GM19193 (cell line): ENCODE data around the gene KANK2.

ENCODE experiments used
- POLR2A ChIP-seq: IDR thresholded peaks from 4 replicates; pipeline ENCODE4 v1.6.1; 2011; ENCODE audit not compliant: insufficient read depth, insufficient read length; ENCODE audit errors: extremely low read depth

The KANK2 gene

DNA sequence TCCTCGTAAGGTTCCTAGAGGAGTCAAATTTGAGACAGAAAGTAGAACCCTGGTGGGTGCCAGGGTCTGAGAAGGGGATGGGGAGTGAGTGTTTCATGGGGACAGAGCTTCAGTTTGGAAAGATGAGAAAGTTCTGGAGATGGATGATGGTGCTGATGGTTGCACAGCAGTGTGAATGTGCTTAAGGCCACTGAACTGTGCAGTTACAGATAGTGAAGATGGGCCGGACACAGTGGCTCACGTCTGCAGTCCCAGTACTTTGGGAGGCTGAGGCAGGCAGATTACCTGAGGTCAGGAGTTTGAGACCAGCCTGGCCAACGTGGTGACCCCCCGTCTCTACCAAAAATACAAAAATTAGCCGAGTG is 42.7 kb downstream of the KANK2 start:
- no peak for TF ChIP-seq POLR2A

DNA sequence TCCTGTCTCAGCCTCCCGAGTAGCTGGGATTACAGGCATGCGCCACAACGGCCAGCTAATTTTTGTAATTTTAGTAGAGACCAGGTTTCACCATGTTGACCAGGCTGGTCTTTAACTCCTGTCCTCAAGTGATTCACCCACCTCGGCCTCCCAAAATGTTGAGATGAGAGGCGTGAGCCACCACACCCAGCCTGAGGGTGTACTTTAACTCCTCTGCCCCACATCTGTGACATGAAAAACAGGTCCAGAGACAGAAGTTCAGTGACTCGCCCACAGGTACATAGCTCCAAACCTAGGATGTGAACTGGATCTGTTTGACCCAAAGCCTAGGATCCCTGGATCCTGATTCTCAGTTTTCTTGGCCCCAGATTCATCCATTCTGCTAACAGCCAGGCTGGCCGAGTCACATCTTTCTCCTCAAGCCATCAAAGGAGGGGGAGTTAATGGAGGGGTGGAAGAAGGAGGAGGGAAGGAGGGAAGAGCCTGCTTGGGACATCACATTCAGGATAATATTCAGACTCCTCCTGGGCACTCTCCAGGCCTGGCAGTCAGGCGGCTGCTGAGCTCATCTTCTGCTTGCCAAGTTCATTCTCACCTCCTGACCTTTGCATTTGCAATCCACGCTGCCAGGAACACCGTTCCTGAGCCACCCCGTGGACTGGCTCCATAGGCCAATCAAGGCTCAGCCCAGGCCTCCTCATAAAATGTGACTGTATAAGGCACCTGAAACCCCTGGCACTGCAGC is 44.9 kb downstream of the KANK2 start:
- no peak for TF ChIP-seq POLR2A

DNA sequence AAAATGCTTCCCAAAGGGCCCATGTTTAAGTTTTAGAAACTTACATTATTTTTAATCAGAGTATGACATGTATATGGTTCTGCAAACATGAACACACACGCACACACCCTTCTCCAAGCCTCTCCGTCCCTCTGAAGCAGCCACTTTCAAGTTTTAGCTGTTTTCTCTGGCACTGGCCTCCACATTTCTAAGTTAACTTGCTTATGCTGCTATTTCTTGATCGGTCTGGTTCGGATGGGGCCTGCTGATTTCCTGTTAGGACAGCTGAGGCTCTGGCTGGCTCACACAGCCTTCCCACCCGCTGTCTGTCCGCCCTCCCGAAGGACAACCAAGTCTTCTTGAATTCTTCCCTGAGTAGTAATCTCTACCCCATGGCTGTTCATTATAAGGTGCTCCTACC is 46.2 kb downstream of the KANK2 start:
- no peak for TF ChIP-seq POLR2A

DNA sequence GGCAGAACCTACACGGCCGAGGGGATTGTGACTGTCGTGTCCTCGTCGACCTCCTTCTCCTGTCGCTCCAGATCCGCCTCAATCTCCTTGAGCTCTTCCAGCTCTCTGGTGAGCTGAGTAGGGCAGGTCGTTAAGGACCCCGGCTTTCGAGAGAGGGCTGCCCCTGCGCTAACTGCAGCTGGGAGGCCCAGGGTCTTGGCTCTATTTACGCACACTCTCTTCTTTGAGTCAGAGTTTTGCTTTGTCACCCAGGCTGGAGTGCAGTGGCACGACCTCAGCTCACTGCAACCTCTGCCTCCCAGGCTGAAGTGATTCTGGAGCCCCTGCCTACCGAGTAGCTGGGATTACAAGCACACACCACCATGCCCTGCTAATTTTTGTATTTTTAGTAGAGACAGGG is 49.3 kb downstream of the KANK2 start:
- no peak for TF ChIP-seq POLR2A

DNA sequence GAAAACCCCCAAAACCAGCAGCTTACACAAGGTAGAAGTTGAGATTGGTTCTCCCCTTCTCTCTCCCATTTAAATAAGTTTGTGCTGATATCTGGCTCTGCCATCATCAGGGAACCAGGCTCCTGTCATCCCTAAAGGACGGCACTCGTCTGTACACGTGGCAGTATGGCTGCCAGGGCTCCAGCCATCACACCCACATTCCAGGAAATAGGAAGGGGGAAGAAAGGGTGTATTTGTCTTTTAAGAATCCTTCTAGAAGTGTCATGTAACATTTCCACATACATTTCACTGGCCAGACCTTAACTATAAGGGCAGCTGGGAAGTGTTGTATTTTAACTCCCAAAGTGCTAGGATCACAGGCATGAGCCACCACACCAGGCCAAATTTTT is 51.8 kb downstream of the KANK2 start:
- no peak for TF ChIP-seq POLR2A

DNA sequence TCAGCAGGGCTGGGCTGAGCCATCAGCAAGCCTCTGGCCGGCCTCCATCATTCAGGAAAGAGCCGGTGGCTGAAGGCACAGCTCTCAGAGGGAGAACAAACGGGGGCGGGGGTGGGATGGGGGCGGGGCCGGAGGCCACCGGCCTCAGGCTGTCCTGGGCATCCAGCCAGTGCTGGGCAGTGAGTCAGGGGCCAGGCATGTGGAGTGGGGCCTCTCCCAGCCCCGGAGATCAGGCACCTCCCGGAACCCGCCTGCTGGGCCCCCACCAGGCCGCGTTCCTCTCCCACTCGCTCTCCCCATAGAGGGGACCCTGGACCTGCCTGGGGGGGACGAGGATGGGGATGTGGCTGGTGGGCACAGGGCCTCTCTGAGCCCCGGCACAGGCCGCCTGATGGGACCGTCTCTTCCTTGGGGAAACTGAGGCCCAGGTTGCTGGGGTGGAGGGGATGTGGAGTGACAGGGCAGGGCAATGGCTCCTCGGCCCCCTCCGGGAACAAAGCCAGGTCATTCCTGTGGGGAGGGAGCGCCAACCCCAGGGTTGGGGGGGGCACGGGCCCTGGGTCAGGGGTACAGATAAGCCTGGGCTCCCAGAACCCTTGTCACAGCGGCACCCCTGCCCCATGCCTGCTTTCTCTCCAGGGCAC is 54.7 kb downstream of the KANK2 start:
- TF ChIP-seq POLR2A: no peak

DNA sequence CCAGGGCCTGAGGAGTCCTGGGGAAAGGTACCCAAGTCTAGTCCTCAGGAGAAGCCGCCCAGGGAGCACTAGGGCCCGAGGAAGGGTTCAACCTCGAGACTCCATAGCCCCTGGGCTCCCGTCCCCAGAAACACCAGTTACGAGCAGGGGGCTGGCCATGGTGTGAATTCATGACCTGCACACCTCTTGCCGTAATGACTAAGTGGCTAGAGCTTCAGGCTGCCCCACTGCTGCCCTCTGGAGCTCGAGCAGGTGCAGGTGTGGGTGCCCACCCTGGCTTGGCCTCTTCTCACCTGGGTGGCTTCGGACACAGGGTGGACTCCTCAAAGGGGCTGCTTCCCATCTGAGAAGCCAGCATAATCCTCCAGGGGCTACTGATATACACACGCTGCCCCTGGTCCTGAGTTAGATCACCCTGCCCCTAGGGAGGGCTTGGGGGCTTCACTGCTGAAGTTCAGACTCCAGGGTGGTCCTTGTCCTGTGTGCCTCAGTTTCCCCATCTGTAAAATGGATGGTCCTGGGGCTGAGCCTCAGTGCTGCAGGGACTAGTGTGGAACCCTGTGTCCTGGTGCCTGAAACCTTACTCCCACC is 55.3 kb downstream of the KANK2 start:
- no peak for TF ChIP-seq POLR2A

DNA sequence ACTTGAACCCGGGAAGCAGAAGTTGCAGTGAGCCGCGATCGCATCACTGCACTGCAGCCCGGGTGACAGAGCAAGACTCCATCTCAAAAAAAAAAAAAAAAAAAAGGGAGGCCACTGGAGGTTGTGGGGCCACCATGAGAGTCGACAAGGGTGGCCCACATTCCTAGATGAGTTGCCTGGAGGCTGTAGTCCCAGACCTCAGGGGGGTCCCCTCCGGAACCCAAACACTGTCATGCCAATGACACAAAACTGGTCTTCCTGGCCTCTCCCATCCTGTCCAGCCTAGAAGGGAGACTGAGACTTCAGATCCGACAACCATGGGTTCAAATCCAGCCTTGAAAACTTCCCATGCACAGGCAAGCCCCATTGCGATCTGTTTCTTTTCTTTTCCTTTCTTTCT is 56.4 kb downstream of the KANK2 start:
- TF ChIP-seq POLR2A: no peak

DNA sequence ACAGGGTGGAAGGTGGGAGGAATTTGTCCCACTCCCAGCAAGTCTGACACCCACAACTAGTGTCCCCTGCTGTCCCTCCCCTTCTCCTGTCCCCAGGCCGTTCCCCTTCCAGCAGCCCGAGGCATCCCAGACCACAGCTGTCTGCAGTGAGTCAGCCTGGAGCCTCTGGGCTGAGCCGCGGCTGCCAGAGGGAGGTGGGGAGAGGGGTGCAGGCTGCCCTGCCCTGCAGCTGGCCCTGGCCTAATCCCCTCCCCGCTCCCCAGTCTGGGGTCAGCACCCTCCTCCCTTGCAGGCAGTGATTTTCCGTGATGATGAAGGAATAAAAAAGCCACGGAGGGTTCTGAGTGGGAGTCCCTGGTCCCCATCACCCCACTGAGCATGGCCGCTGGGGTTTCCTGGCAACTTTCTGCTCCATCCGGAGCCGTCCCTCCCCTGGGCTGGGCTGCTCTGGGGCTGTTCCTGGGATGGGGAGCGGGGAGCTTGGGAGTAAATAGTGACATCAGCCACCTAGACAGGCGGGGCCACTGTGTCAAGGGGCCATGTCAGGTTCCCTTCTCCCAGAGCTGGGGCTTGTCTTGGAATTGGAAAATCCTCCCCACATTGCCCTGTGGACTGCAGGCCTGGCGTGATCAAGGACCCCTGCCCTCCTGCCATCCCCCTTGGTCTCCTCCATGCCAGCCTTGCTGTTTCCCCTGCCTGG is 58.6 kb downstream of the KANK2 start:
- TF ChIP-seq POLR2A: peak; percentile 18

DNA sequence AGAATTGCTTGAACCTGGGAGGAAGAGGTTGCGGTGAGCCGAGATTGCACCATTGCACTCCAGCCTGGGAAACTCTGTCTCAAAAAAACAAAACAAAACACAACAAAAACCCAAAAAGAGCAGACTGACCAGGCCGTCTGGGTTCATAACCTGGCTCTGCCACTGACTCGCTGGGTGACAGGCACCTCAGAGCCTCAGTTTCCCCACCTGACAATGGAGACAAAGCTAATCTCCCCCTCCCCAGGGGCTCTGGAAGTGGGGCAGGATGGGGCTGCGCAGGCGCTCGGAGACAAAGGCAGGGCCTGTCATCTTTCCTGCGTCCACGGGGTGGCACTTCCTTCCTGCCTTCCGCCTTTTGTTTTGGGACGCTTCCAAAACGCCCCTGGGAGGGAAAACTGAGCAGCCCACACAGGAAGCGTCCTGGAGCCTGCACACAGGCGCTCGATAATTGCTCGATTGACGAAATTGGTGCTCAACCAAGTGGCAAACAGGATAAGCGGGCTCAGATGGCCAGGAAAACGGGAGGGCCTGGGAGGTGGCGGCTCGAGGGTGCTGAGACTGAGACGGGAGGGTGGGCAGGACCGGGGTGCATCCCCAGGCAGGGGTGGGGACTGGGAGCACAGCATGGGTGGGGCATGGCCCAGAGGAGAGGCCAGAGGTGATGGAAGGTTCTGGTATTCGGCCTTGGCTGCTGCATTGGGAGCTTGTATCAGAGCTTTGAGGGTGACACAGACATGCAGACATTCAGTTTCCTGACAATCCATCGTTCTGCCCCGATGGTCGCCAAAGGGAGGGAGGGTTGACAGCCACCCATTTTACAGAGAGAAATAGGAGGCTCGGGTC is 59.6 kb downstream of the KANK2 start:
- TF ChIP-seq POLR2A: no peak

DNA sequence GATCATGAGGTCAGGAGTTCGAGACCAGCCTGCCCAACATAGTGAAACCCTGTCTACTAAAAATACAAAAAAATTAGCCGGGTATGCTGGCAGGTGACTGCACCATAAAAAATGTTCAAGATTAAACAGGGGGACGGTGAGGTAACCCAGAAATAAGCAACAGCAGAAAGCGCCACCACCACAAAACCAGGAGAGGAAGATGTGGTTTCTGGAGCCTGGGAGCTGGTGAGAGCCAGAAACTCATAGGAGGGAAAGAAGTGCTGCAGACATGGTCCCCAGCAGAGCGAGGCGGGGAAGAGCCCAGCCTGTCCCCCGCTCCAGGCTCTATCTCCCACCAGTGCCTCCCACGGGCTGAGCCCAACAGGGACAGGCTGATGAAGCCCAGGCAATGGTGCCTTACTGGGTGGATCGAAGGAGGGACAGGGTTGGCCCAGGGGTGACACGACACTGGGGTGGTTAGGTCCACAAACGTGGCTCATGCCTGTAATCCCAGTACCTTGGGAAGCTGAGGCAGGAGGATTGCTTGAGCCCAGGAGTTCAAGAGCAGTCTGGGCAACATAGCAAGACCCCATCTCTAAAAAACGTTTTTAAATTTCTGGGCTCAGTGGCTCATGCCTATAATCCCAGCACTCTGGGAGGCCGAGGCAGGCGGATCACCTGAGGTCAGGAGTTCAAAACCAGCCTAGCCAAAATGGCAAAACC is 60.8 kb downstream of the KANK2 start:
- TF ChIP-seq POLR2A: no peak

DNA sequence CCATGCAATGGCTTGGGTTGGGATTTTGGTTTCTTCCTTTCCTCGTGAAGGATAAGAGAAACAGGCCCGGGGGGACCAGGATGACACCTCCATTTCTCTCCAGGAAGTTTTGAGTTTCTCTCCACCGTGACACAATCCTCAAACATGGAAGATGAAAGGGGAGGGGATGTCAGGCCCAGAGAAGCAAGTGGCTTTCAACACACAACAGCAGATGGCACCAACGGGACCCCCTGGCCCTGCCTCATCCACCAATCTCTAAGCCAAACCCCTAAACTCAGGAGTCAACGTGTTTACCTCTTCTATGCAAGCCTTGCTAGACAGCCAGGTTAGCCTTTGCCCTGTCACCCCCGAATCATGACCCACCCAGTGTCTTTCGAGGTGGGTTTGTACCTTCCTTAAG is 65.9 kb downstream of the KANK2 start:
- no peak for TF ChIP-seq POLR2A

DNA sequence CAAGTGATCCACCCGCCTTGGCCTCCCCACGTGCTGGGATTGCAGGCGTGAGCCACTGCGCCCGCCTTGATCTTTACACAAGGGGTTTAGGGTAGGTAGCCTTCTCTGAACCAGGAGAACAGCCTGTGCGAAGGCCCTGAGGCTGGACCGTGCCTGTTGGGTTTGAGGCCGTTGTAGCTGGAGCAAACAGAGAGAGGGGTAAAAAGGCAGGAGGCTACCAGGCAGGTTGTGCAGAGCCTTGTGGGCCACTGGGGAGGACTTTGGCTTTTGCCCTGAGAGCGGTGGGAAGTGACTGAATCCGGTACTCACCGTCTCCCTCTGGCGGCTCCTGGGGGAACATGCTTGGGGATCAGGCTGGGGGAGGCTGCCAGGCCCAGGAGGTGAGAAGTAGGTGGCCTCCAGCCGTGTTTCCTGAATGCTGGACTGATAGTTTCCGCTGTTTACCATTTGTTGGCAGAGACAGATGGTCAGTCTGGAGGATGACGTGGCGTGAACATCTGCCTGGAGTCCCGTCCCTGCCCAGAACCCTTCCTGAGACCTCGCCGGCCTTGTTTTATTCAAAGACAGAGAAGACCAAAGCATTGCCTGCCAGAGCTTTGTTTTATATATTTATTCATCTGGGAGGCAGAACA is 66.4 kb downstream of the KANK2 start:
- TF ChIP-seq POLR2A: peak; percentile 16

DNA sequence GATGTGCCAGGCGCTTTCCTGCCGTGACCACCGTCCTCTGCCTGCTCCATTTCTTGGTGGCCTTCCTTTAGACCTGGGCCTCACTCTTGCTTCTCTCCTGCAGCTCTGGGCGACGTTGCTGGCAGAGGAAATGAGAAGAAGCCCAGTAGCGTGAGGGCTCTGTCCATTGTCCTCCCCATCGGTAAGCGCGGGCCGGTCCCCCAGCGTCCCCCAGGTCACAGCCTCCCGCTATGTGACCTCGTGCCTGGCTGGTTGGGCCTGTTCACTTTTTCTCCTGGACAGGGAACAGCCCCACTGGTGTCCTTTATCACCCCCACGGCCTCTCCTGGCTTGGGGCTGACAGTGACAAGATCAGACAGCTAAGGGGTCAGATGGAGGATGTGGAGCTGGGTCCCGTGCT is 69.4 kb downstream of the KANK2 start:
- TF ChIP-seq POLR2A: no peak
